HCT116 (cell line): Measurements from ENCODE around the gene AMZ2. TPM values are rescaled to one million over a fixed set of nuclear protein-coding genes. Genes with fewer than 3 reads are reported as not detected.

Experiments
- ATAC-seq: fragments of 200-7000 bp; cut with Tn5 transposase; 2 replicates; pipeline ENCODE4 v1.9.1; 2020; ENCODE audit warnings: mild to moderate bottlenecking, moderate library complexity
- BruUV-seq: library from RNA; stranded (reverse); fragments of 400-500 nt; replicated peaks from 2 replicates; lab custom pipeline; 2021; lab: Mats Ljungman, UMichigan
- CTCF ChIA-PET: fragments of 300-600 bp; sonication (Branson Sonifier 250); formaldehyde crosslinking; loops from one replicate; lab custom pipeline; 2021; ENCODE audit warnings: antibody characterized with exemption; lab: Charles Lee
- POLR2A ChIA-PET: fragments of 300-600, 350-600 bp; sonication (Branson Sonifier 250); formaldehyde crosslinking; loops from one replicate; lab custom pipeline; 2021; ENCODE audit warnings: antibody characterized with exemption; lab: Charles Lee
- RAD21 ChIA-PET, 2 experiments: fragments of 300-600 bp; sonication (Branson Sonifier 250); formaldehyde crosslinking; loops; one replicate each; lab custom pipeline; 2023; ENCODE audit warnings: low total read pairs in 2 of 2; ENCODE audit not compliant: uncharacterized antibody in 2 of 2, unreplicated experiment in 2 of 2, low non-redundant PET in 1 of 2; lab: Charles Lee
- DNase-seq: peaks from one replicate; pipeline ENCODE4 v3.0.0-alpha.2; 2010; ENCODE audit warnings: low read depth, low spot score
- H2AFZ ChIP-seq: fragments of 200-600 bp; shearing (Covaris generic), sonication (generic); 2 replicates; pipeline ENCODE4 v1.6.1; 2017; ENCODE audit warnings: low read depth, mixed run types, mixed read lengths, antibody characterized with exemption, low read length; ENCODE audit not compliant: poor library complexity, severe bottlenecking
- H3K27ac ChIP-seq: 2 replicates; pipeline ENCODE4 v1.5.1; 2012; ENCODE audit warnings: low read depth, low read length
- H3K27me3 ChIP-seq: fragments of 200-600 bp; sonication (generic); 2 replicates; pipeline ENCODE4 v1.6.1; 2016; ENCODE audit warnings: mixed run types, low read length, mixed read lengths; ENCODE audit not compliant: insufficient read depth
- H3K36me3 ChIP-seq, 2 experiments: fragments of 200-500 bp in 1 of 2; fragments of 200-600 bp in 1 of 2; sonication (Bioruptor generic) in 1 of 2; sonication (generic) in 1 of 2; 2 replicates each; pipeline versions ENCODE4 v1.5.1 to v1.6.1; 2014 to 2016; ENCODE audit warnings: low read length in 2 of 2, inconsistent platforms in 1 of 2, mixed read lengths in 1 of 2, mixed run types in 1 of 2; ENCODE audit not compliant: insufficient read depth in 2 of 2, control insufficient read depth in 1 of 2
- H3K4me1 ChIP-seq, 2 experiments: fragments of 200-600 bp in 1 of 2; sonication (generic) in 1 of 2; 2 replicates each; pipeline versions ENCODE4 v1.5.1 to v1.6.1; 2012 to 2017; ENCODE audit warnings: low read length in 2 of 2, inconsistent platforms in 1 of 2, mild to moderate bottlenecking in 1 of 2, mixed read lengths in 1 of 2, mixed run types in 1 of 2, moderate library complexity in 1 of 2; ENCODE audit not compliant: insufficient read depth in 2 of 2, control insufficient read depth in 1 of 2
- H3K4me2 ChIP-seq: fragments of 200-600 bp; sonication (generic); 2 replicates; pipeline ENCODE4 v1.6.1; 2017; ENCODE audit warnings: mixed run types, low read length, mixed read lengths
- H3K4me3 ChIP-seq, 2 experiments: fragments of 200-600 bp in 1 of 2; sonication (generic) in 1 of 2; replicated peaks in 1 of 2; 2 replicates each; pipeline ENCODE4 v1.5.1; 2011 to 2016; ENCODE audit warnings: low read length in 2 of 2, control low read depth in 1 of 2, low read depth in 1 of 2, mild to moderate bottlenecking in 1 of 2, mixed read lengths in 1 of 2, mixed run types in 1 of 2
- H3K79me2 ChIP-seq: fragments of 200-600 bp; sonication (generic); 2 replicates; pipeline ENCODE4 v1.6.1; 2017; ENCODE audit warnings: mild to moderate bottlenecking, mixed run types, low read length, moderate library complexity, mixed read lengths; ENCODE audit not compliant: insufficient read depth
- H3K9ac ChIP-seq: fragments of 200-600 bp; sonication (generic); 2 replicates; pipeline ENCODE4 v1.6.1; 2016; ENCODE audit warnings: low read length, mixed read lengths
- H3K9me2 ChIP-seq: fragments of 200-600 bp; sonication (generic), shearing (Covaris generic); 2 replicates; pipeline ENCODE4 v1.6.1; 2017; ENCODE audit warnings: mixed run types, mild to moderate bottlenecking, moderate library complexity; ENCODE audit not compliant: insufficient read depth
- H3K9me3 ChIP-seq, 2 experiments: fragments of 200-500 bp in 1 of 2; fragments of 200-600 bp in 1 of 2; sonication (Bioruptor generic) in 1 of 2; sonication (generic) in 1 of 2; 2 replicates each; pipeline ENCODE4 v1.6.1; 2014 to 2017; ENCODE audit warnings: low read length in 2 of 2, mixed read lengths in 2 of 2, inconsistent platforms in 1 of 2, low read depth in 1 of 2, mild to moderate bottlenecking in 1 of 2, mixed run types in 1 of 2, moderate library complexity in 1 of 2; ENCODE audit not compliant: control insufficient read depth in 1 of 2, insufficient read depth in 1 of 2
- H4K20me1 ChIP-seq: fragments of 200-600 bp; sonication (generic), shearing (Covaris generic); 2 replicates; pipeline ENCODE4 v1.6.1; 2017; ENCODE audit warnings: mixed run types, mild to moderate bottlenecking, moderate library complexity; ENCODE audit not compliant: insufficient read depth
- ATF3 ChIP-seq: IDR thresholded peaks from 2 replicates; pipeline ENCODE4 v1.6.1; 2012
- CBX3 ChIP-seq: IDR thresholded peaks from 2 replicates; pipeline ENCODE4 v1.6.1; 2012; ENCODE audit warnings: low read depth
- CEBPB ChIP-seq: IDR thresholded peaks from 2 replicates; pipeline ENCODE4 v1.6.1; 2012; ENCODE audit warnings: low read depth
- EGR1 ChIP-seq: IDR thresholded peaks from 2 replicates; pipeline ENCODE4 v1.6.1; 2012; ENCODE audit warnings: low read depth
- ELF1 ChIP-seq: IDR thresholded peaks from 2 replicates; pipeline ENCODE4 v1.6.1; 2012; ENCODE audit warnings: low read depth, borderline replicate concordance
- EZH2 ChIP-seq: fragments of 200-600 bp; sonication (generic); IDR thresholded peaks from 2 replicates; pipeline ENCODE4 v1.6.1; 2017; ENCODE audit warnings: antibody characterized with exemption, mixed run types
- FOSL1 ChIP-seq: IDR thresholded peaks from 2 replicates; pipeline ENCODE4 v1.6.1; 2012; ENCODE audit warnings: low read depth
- JUND ChIP-seq: IDR thresholded peaks from 2 replicates; pipeline ENCODE4 v1.6.1; 2012
- MAX ChIP-seq: IDR thresholded peaks from 2 replicates; pipeline ENCODE4 v1.6.1; 2012
- POLR2A ChIP-seq: IDR thresholded peaks from 2 replicates; pipeline ENCODE4 v1.7.0; 2011; ENCODE audit warnings: borderline replicate concordance; ENCODE audit not compliant: insufficient read depth, insufficient read length; ENCODE audit errors: extremely low read depth
- POLR2AphosphoS5 ChIP-seq: IDR thresholded peaks from 2 replicates; pipeline ENCODE4 v1.6.1; 2011; ENCODE audit warnings: mild to moderate bottlenecking, low read depth, low read length, moderate library complexity
- RAD21 ChIP-seq: IDR thresholded peaks from 2 replicates; pipeline ENCODE4 v1.6.1; 2012; ENCODE audit warnings: low read depth, mild to moderate bottlenecking
- REST ChIP-seq: IDR thresholded peaks from 2 replicates; pipeline ENCODE4 v1.6.1; 2012; ENCODE audit warnings: low read depth
- TCF7L2 ChIP-seq: IDR thresholded peaks from 2 replicates; pipeline ENCODE4 v1.7.0; 2011; ENCODE audit warnings: borderline replicate concordance, inconsistent platforms; ENCODE audit not compliant: insufficient read depth, insufficient read length; ENCODE audit errors: extremely low read depth
- YY1 ChIP-seq: IDR thresholded peaks from 2 replicates; pipeline ENCODE4 v1.6.1; 2011; ENCODE audit warnings: low read length, low read depth, moderate library complexity, mild to moderate bottlenecking; ENCODE audit not compliant: insufficient replicate concordance; ENCODE audit errors: extremely low read depth
- ZFX ChIP-seq: fragments of 450-650 bp; IDR thresholded peaks from 2 replicates; pipeline ENCODE4 v1.6.1; 2017
- ZNF274 ChIP-seq: fragments of 200-500 bp; sonication (Bioruptor generic); IDR thresholded peaks from 2 replicates; pipeline ENCODE4 v1.6.1; 2014; ENCODE audit warnings: mild to moderate bottlenecking, low read depth, low read length, inconsistent platforms
- intact Hi-C: fragments of 100-400 bp; cut with micrococcal nuclease; formaldehyde crosslinking; loops from 2 replicates; pipeline ENCODE4 v1.10.0; 2022
- total RNA-seq: library from RNA; stranded (reverse); gene quantifications from one replicate; pipeline ENCODE4 v1.2.1, GENCODE V29; 2021; ENCODE audit not compliant: unreplicated experiment

The AMZ2 gene
- total RNA-seq, 1 experiment from 2014 or later: 131 TPM

- ChIA-PET POLR2A (no interaction called here), RAD21 (no interaction called here), CTCF (no interaction called here)
- Histone ChIP-seq H3K4me3 (no peak overlapping the region), H2AFZ (no peak overlapping the region), H3K27me3 (no peaks in the 10 kb centered on the region), H3K4me2 (no peak overlapping the region), H3K27ac (no peak overlapping the region), H4K20me1 (no peaks in the 10 kb centered on the region), H3K4me1 (peaks cover 4 to 21% of the 10 kb centered on the region in 2 experiments; a peak in 2 of 4 replicates), H3K79me2 (no peaks in the 10 kb centered on the region), H3K9ac (no peak overlapping the region), H3K36me3 (no peaks in the 10 kb centered on the region), H3K9me3 (no peaks in the 10 kb centered on the region), H3K9me2 (no peaks in the 10 kb centered on the region)
- intact Hi-C loops: no loop called here
- BruUV-seq: no TSS peak
- DNase-seq (no peak), ATAC-seq (no peak)
- TF ChIP-seq TCF7L2: no peak
- TF ChIP-seq EGR1: no peak
- TF ChIP-seq ZNF274: no peak
- TF ChIP-seq FOSL1: no peak
Measured at GRCh38 chr17:68238871-68239253, 9.0 kb upstream of the AMZ2 start.

GRCh38 chr17:68239632-68240366 lies 8.0 kb upstream of the AMZ2 start:
- no peak for ATAC-seq
- Histone ChIP-seq H3K9me3 (no peaks in the 10 kb centered on the region), H3K27me3 (no peaks in the 10 kb centered on the region), H3K9me2 (no peaks in the 10 kb centered on the region), H3K9ac (no peak overlapping the region), H2AFZ (no peak overlapping the region), H3K79me2 (no peaks in the 10 kb centered on the region), H3K36me3 (no peaks in the 10 kb centered on the region), H3K4me3 (no peak overlapping the region), H4K20me1 (no peaks in the 10 kb centered on the region), H3K4me2 (no peak overlapping the region), H3K4me1 (peaks cover under 1 to 11% of the 10 kb centered on the region in 2 experiments; a peak in 2 of 4 replicates), H3K27ac (no peak overlapping the region)
- BruUV-seq: no TSS peak
- ChIA-PET POLR2A (no interaction called here), RAD21 (no interaction called here), CTCF (no interaction called here)
- intact Hi-C loops: no loop called here
- DNase-seq: no peak
- TF ChIP-seq ELF1 (no peak), ATF3 (no peak), JUND (no peak), MAX (no peak), EZH2 (no peak), RAD21 (no peak), POLR2AphosphoS5 (no peak), POLR2A (no peak), ZFX (no peak), TCF7L2 (no peak), REST (no peak), ZNF274 (no peak), YY1 (no peak), FOSL1 (no peak), CEBPB (no peak), CBX3 (no peak)
